ENCODE data around the gene ANO1. TPM values are rescaled to one million over a fixed set of nuclear protein-coding genes. Genes with fewer than 3 reads are reported as not detected.

The ANO1 gene
- total RNA-seq, 2 experiments from 2014 or later, result not detected

DNA sequence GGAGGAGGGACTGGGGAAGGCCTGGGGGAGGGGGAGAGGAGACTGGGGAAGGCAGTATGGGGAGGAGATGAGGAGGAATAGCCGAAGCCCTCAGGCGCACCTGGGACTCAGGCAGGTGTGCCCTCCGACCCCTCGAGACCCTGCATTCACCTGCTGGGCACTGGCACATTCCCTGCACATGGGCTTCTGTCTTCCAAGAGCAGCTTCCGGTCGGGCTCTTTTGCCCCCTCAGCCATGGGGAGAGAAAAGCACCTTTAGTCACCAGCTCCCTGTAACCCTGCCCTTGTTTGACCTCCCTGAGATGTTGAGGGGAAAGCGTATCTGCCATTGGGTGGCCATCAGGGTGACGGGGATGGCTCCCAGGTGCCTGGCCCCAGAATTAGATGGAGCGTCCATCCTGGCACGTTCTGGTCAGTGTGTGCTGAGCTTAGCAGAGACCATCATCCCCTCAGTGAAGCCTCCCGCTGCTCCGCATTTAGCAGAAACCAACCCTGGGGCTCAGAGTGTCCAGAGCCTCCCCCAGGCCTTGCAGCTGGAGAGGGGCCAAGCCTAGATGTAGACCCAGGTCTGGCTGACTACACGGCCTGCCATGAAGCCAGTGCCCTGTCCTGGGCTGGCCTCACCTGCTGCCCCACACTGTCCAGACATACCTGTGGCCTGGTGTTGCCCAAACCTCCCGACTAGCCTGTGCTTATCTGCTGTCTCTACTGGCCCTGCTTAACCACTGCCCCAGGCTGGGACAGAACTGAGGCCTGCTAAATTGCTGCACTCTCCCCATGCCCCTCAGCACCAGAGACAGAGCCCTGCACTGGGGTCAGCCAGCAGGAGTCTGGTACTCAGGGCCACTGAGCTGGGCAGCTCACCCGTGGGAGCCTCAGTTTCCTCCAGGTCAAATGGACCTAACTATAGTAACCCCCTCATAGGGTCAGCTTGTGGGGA lies 6.2 kb downstream of the ANO1 start:
- Mint-ChIP-seq H3K4me1 (ENCODE audit: low read depth) (no peaks in the 10 kb centered on the region), H3K9me3 (no peaks in the 10 kb centered on the region), H3K4me3 (no peak overlapping the region), H3K36me3 (ENCODE audit: low read depth) (no peaks in the 10 kb centered on the region), H3K27ac (no peak overlapping the region), H3K27me3 (peaks cover 8% of the 10 kb centered on the region)
- POLR2A ChIA-PET, result no interaction called here
- H3K4me3 ChIP-seq (ENCODE audit: low read length), result no peak overlapping the region
- H3K4me1 ChIP-seq (ENCODE audit: insufficient read depth, low read length), result no peaks in the 10 kb centered on the region
- H3K27me3 ChIP-seq (ENCODE audit: control insufficient read depth in 1 of 2, insufficient read depth in 2 of 2, low read length in 2 of 2), result peaks cover 3 to 10% of the 10 kb centered on the region in 2 experiments
- H3K36me3 ChIP-seq (ENCODE audit: insufficient read depth, low read length), result no peaks in the 10 kb centered on the region
- TF ChIP-seq, protein P1, sequence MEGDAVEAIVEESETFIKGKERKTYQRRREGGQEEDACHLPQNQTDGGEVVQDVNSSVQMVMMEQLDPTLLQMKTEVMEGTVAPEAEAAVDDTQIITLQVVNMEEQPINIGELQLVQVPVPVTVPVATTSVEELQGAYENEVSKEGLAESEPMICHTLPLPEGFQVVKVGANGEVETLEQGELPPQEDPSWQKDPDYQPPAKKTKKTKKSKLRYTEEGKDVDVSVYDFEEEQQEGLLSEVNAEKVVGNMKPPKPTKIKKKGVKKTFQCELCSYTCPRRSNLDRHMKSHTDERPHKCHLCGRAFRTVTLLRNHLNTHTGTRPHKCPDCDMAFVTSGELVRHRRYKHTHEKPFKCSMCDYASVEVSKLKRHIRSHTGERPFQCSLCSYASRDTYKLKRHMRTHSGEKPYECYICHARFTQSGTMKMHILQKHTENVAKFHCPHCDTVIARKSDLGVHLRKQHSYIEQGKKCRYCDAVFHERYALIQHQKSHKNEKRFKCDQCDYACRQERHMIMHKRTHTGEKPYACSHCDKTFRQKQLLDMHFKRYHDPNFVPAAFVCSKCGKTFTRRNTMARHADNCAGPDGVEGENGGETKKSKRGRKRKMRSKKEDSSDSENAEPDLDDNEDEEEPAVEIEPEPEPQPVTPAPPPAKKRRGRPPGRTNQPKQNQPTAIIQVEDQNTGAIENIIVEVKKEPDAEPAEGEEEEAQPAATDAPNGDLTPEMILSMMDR (IDR thresholded peaks at IDR 0.05), result no peak
- intact Hi-C loops (cut with DNase I, micrococcal nuclease), result no loop called here
- CTCF ChIA-PET, result no interaction called here
- no peak overlapping the region for H3K27ac ChIP-seq (ENCODE audit: low read depth in 1 of 2, low read length in 2 of 2)
- DNase-seq, result no peak
- ATAC-seq (ENCODE audit: poor library complexity), result no peak
- no peaks in the 10 kb centered on the region for H3K9me3 ChIP-seq (ENCODE audit: control insufficient read depth in 1 of 2, insufficient read depth in 1 of 2, low read length in 2 of 2)

DNA sequence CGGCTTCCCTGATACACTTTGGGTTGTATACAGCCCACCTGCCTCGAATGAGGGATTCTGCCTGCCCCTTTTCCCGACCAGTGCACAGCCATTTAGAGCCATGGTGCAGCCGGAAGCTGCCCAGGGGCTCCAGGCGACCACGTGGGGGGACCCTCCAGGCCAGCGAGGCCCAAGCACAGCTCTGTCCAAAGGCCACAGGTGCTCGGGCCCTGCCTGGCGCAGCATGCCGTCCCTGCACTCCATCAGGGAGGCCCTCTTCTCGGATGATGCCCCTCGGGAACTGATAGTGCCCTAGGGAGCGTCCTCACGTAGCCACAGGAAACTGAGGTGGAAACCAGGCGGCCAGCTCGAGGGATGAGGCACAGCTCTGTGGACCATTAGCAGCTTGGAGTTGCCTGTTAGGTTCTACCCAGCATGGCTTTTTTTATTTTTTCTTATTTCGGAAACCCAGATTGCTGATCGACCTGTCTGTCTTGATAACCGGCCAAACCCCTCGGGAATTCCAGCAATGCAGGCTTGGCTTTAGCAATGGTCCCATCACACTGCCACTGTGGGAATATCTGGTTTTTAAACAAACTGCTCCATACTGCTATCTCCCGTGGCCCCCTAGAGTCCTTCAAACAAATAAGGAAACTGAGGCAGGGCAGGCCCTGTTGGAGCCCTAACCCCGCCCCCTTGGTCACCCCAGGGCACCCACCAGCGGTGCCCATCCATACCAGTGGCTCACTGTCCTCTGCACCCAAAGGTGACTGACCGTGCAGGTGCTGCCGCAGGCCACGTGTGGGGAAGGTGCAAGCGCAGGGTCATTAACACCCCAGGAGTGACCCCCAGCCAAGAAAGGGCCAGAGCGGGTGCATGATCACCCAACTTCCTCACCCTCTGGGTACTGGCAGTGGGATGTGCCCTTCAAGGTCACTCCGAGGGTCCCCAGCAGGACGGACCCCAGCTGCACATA lies 8.0 kb downstream of the ANO1 start:
- Mint-ChIP-seq H3K4me3 (no peak overlapping the region), H3K27ac (no peak overlapping the region), H3K27me3 (peaks cover 8% of the 10 kb centered on the region), H3K9me3 (no peaks in the 10 kb centered on the region), H3K4me1 (ENCODE audit: low read depth) (no peaks in the 10 kb centered on the region), H3K36me3 (ENCODE audit: low read depth) (no peaks in the 10 kb centered on the region)
- ChIA-PET CTCF (no interaction called here), POLR2A (no interaction called here)
- Histone ChIP-seq H3K36me3 (ENCODE audit: insufficient read depth, low read length) (no peaks in the 10 kb centered on the region), H3K27me3 (ENCODE audit: control insufficient read depth in 1 of 2, insufficient read depth in 2 of 2, low read length in 2 of 2) (no peaks in the 10 kb centered on the region), H3K27ac (ENCODE audit: low read depth in 1 of 2, low read length in 2 of 2) (no peak overlapping the region), H3K4me1 (ENCODE audit: insufficient read depth, low read length) (no peaks in the 10 kb centered on the region), H3K9me3 (ENCODE audit: control insufficient read depth in 1 of 2, insufficient read depth in 1 of 2, low read length in 2 of 2) (no peaks in the 10 kb centered on the region), H3K4me3 (ENCODE audit: low read length) (no peak overlapping the region)
- ATAC-seq (ENCODE audit: poor library complexity) (no peak), DNase-seq (no peak)
- intact Hi-C loops (cut with DNase I, micrococcal nuclease), result no loop called here
- TF ChIP-seq, protein P1 (IDR thresholded peaks at IDR 0.05), result no peak

DNA sequence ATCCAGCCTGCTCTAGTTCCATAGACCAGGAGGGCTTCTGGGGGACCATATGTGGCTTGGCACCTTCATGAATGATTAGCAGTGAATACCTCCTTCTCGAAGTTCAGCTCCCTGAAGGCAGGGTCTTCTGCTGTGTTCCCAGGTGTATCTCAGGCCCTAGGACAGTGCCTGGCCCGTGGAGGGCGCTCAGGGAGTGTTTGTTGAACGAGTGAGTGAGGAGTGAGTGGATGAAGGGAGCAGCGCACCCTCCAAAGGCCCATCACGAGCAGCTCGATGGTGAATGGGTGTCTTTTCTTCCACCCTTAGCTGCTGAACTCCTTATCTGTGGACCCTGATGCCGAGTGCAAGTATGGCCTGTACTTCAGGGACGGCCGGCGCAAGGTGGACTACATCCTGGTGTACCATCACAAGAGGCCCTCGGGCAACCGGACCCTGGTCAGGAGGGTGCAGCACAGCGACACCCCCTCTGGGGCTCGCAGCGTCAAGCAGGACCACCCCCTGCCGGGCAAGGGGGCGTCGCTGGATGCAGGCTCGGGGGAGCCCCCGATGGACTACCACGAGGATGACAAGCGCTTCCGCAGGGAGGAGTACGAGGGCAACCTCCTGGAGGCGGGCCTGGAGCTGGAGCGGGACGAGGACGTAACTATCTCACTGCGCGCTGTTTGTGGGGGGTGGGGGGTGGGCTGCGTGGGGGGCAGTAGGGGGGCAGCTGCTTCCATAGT lies 9.5 kb downstream of the ANO1 start:
- ChIA-PET CTCF (no interaction called here), POLR2A (no interaction called here)
- Mint-ChIP-seq H3K4me1 (ENCODE audit: low read depth) (no peaks in the 10 kb centered on the region), H3K9me3 (no peaks in the 10 kb centered on the region), H3K4me3 (no peak overlapping the region), H3K36me3 (ENCODE audit: low read depth) (no peaks in the 10 kb centered on the region), H3K27ac (no peak overlapping the region), H3K27me3 (peaks cover 8% of the 10 kb centered on the region)
- ATAC-seq (ENCODE audit: poor library complexity), result no peak
- intact Hi-C loops (cut with DNase I, micrococcal nuclease), result no loop called here
- H3K4me1 ChIP-seq (ENCODE audit: insufficient read depth, low read length), result no peaks in the 10 kb centered on the region
- TF ChIP-seq, protein P1 (IDR thresholded peaks at IDR 0.05), result no peak
- no peak for DNase-seq
- H3K36me3 ChIP-seq (ENCODE audit: insufficient read depth, low read length), result no peaks in the 10 kb centered on the region
- no peak overlapping the region for H3K27ac ChIP-seq (ENCODE audit: low read depth in 1 of 2, low read length in 2 of 2)
- no peaks in the 10 kb centered on the region for H3K9me3 ChIP-seq (ENCODE audit: control insufficient read depth in 1 of 2, insufficient read depth in 1 of 2, low read length in 2 of 2)
- no peak overlapping the region for H3K4me3 ChIP-seq (ENCODE audit: low read length)
- no peaks in the 10 kb centered on the region for H3K27me3 ChIP-seq (ENCODE audit: control insufficient read depth in 1 of 2, insufficient read depth in 2 of 2, low read length in 2 of 2)

All from CD4-positive, alpha-beta T cell (primary cell).